IMR-90 (cell line): Measurements from ENCODE around the gene COL28A1. TPM values are rescaled to one million over a fixed set of nuclear protein-coding genes. Genes with fewer than 3 reads are reported as not detected.

ENCODE experiments used
- ATAC-seq: fragments of 200-7000 bp; cut with Tn5 transposase; 2 replicates; pipeline ENCODE4 v1.9.1; 2020; ENCODE audit warnings: low read depth, mild to moderate bottlenecking, moderate library complexity
- BruUV-seq: library from RNA; stranded (reverse); fragments of 400-500 nt; replicated peaks from 2 replicates; lab custom pipeline; 2021; lab: Mats Ljungman, UMichigan
- CTCF ChIA-PET: fragments of 300-600 bp; formaldehyde crosslinking; extraction: SDS; loops from one replicate; lab custom pipeline; 2021; ENCODE audit warnings: antibody characterized with exemption; lab: Yijun Ruan, JAX
- POLR2A ChIA-PET: fragments of 300-600 bp; sonication (Branson Sonifier 250); formaldehyde crosslinking; loops from one replicate; lab custom pipeline; 2022; ENCODE audit warnings: antibody characterized with exemption; ENCODE audit not compliant: unreplicated experiment; lab: Charles Lee
- DNase-seq: peaks from one replicate; pipeline ENCODE4 v3.0.0; 2013
- H2AFZ ChIP-seq: replicated peaks from 2 replicates; pipeline ENCODE3; 2013; ENCODE audit warnings: low read length, mild to moderate bottlenecking; ENCODE audit not compliant: poor library complexity
- H2AK5ac ChIP-seq: 2 replicates; pipeline ENCODE4 v1.6.1; 2013; ENCODE audit warnings: low read depth, low read length, inconsistent platforms
- H2AK9ac ChIP-seq: replicated peaks from 2 replicates; pipeline ENCODE3; 2013; ENCODE audit warnings: mild to moderate bottlenecking, low read depth, low read length, moderate library complexity; ENCODE audit not compliant: poor library complexity
- H2BK120ac ChIP-seq: 2 replicates; pipeline ENCODE4 v1.6.1; 2013; ENCODE audit warnings: low read depth, low read length, inconsistent platforms
- H2BK15ac ChIP-seq: 3 replicates; pipeline ENCODE4 v1.6.1; 2013; ENCODE audit warnings: low read depth, low read length, inconsistent platforms
- H2BK20ac ChIP-seq: 2 replicates; pipeline ENCODE4 v1.6.1; 2013; ENCODE audit warnings: low read depth, mild to moderate bottlenecking, inconsistent platforms, low read length, moderate library complexity
- H2BK5ac ChIP-seq: 2 replicates; pipeline ENCODE4 v1.6.1; 2013; ENCODE audit warnings: mild to moderate bottlenecking, low read depth, low read length, inconsistent platforms; ENCODE audit not compliant: poor library complexity, severe bottlenecking
- H3K14ac ChIP-seq: replicated peaks from 2 replicates; pipeline ENCODE4 v1.6.1; 2013; ENCODE audit warnings: low read depth, low read length, inconsistent platforms
- H3K18ac ChIP-seq: 2 replicates; pipeline ENCODE4 v1.6.1; 2013; ENCODE audit warnings: low read depth, low read length, control low read depth
- H3K23ac ChIP-seq: 2 replicates; pipeline ENCODE4 v1.6.1; 2013; ENCODE audit warnings: low read depth, low read length, inconsistent platforms
- H3K27ac ChIP-seq: 2 replicates; pipeline ENCODE4 v1.5.1; 2013; ENCODE audit warnings: mild to moderate bottlenecking, control low read depth, low read length; ENCODE audit not compliant: insufficient read depth
- H3K27me3 ChIP-seq: 2 replicates; pipeline ENCODE4 v1.6.1; 2013; ENCODE audit warnings: low read length; ENCODE audit not compliant: control insufficient read depth, insufficient read depth
- H3K36me3 ChIP-seq: 2 replicates; pipeline ENCODE4 v1.6.1; 2013; ENCODE audit warnings: low read length, mixed read lengths; ENCODE audit not compliant: control insufficient read depth, insufficient read depth
- H3K4ac ChIP-seq: 2 replicates; pipeline ENCODE4 v1.6.1; 2013; ENCODE audit warnings: low read depth, low read length, inconsistent platforms
- H3K4me1 ChIP-seq: 2 replicates; pipeline ENCODE4 v1.6.1; 2013; ENCODE audit warnings: low read length, mixed read lengths; ENCODE audit not compliant: control insufficient read depth, insufficient read depth
- H3K4me2 ChIP-seq: 2 replicates; pipeline ENCODE4 v1.6.1; 2013; ENCODE audit warnings: low read depth, mild to moderate bottlenecking, control low read depth, low read length, moderate library complexity
- H3K4me3 ChIP-seq: 2 replicates; pipeline ENCODE4 v1.5.1; 2013; ENCODE audit warnings: low read depth, mild to moderate bottlenecking, control low read depth, low read length, moderate library complexity; ENCODE audit not compliant: insufficient read depth
- H3K56ac ChIP-seq: 2 replicates; pipeline ENCODE4 v1.6.1; 2013; ENCODE audit warnings: low read length, inconsistent platforms; ENCODE audit not compliant: insufficient read depth; ENCODE audit errors: extremely low read depth
- H3K79me1 ChIP-seq, 2 experiments: 2 replicates each; pipeline ENCODE4 v1.6.1; 2013; ENCODE audit warnings: low read length in 2 of 2, inconsistent platforms in 1 of 2, low read depth in 1 of 2
- H3K9ac ChIP-seq: 2 replicates; pipeline ENCODE4 v1.6.1; 2013; ENCODE audit warnings: low read depth, low read length, control low read depth
- H3K9me1 ChIP-seq: 2 replicates; pipeline ENCODE4 v1.6.1; 2013; ENCODE audit warnings: low read length, inconsistent platforms; ENCODE audit not compliant: insufficient read depth
- H3K9me3 ChIP-seq: 2 replicates; pipeline ENCODE4 v1.6.1; 2013; ENCODE audit warnings: low read length; ENCODE audit not compliant: control insufficient read depth, insufficient read depth
- H4K20me1 ChIP-seq: 2 replicates; pipeline ENCODE4 v1.6.1; 2013; ENCODE audit warnings: low read length, inconsistent platforms; ENCODE audit not compliant: insufficient read depth
- H4K5ac ChIP-seq: 2 replicates; pipeline ENCODE4 v1.6.1; 2013; ENCODE audit warnings: mild to moderate bottlenecking, low read depth, low read length, control low read depth
- H4K8ac ChIP-seq, 2 experiments: 2 replicates each; pipeline ENCODE4 v1.6.1; 2013; ENCODE audit warnings: low read depth in 2 of 2, low read length in 2 of 2, control low read depth in 1 of 2, inconsistent platforms in 1 of 2
- H4K91ac ChIP-seq: 2 replicates; pipeline ENCODE4 v1.6.1; 2013; ENCODE audit warnings: low read depth, low read length, inconsistent platforms; ENCODE audit not compliant: insufficient read depth
- BHLHE40 ChIP-seq: fragments of 150-350 bp; IDR thresholded peaks from 2 replicates; pipeline ENCODE4 v1.6.1; 2016; ENCODE audit warnings: mild to moderate bottlenecking, low read depth, low read length
- CEBPB ChIP-seq: IDR thresholded peaks from 2 replicates; pipeline ENCODE4 v1.6.1; 2012; ENCODE audit warnings: low read depth, low read length, improper control_type of control experiment
- CHD1 ChIP-seq: IDR thresholded peaks from 2 replicates; pipeline ENCODE4 v1.6.1; 2012; ENCODE audit warnings: low read depth, low read length, improper control_type of control experiment
- MAFK ChIP-seq: IDR thresholded peaks from 2 replicates; pipeline ENCODE4 v1.6.1; 2012; ENCODE audit warnings: low read depth, low read length, improper control_type of control experiment
- MAZ ChIP-seq: IDR thresholded peaks from 2 replicates; pipeline ENCODE4 v1.6.1; 2012; ENCODE audit warnings: low read depth, mild to moderate bottlenecking, low read length, improper control_type of control experiment, moderate library complexity, borderline replicate concordance
- MXI1 ChIP-seq: IDR thresholded peaks from 2 replicates; pipeline ENCODE4 v1.6.1; 2012; ENCODE audit warnings: low read depth, mild to moderate bottlenecking, low read length, moderate library complexity, borderline replicate concordance
- NFE2L2 ChIP-seq: fragments of 150-350 bp; IDR thresholded peaks from 2 replicates; pipeline ENCODE4 v1.6.1; 2016; ENCODE audit warnings: low read depth, mild to moderate bottlenecking, low read length
- POLR2A ChIP-seq: IDR thresholded peaks from 2 replicates; pipeline ENCODE4 v1.6.1; 2012; ENCODE audit warnings: mild to moderate bottlenecking, low read depth, low read length
- RCOR1 ChIP-seq: IDR thresholded peaks from 2 replicates; pipeline ENCODE4 v1.6.1; 2012; ENCODE audit warnings: mild to moderate bottlenecking, low read length, improper control_type of control experiment; ENCODE audit not compliant: insufficient replicate concordance
- RFX5 ChIP-seq: IDR thresholded peaks from 2 replicates; pipeline ENCODE4 v1.8.0; 2012; ENCODE audit warnings: low read depth, mild to moderate bottlenecking, low read length, moderate library complexity
- SMC3 ChIP-seq: fragments of 150-350 bp; IDR thresholded peaks from 2 replicates; pipeline ENCODE4 v1.6.1; 2016; ENCODE audit warnings: low read depth, mild to moderate bottlenecking, antibody characterized with exemption, low read length, moderate library complexity
- WGBS, 2 experiments: methylation state at CpG; one replicate each; pipeline versions ENCODE4 v1.1.5 to v1.1.7; 2013; ENCODE audit warnings: missing lambda C conversion rate in 2 of 2; ENCODE audit not compliant: insufficient read length in 1 of 2; ENCODE audit errors: extremely low coverage in 2 of 2; 5-methylcytosine and 5-hydroxymethylcytosine counted together
- dilution Hi-C: fragments of 300-500 bp; cut with HindIII; formaldehyde crosslinking; loops from one replicate; pipeline ENCODE4 v1.14.3; 2018; ENCODE audit warnings: low sequenced_read_pairs; ENCODE audit not compliant: unreplicated experiment
- in situ Hi-C: fragments of 300-500 bp; cut with MboI; formaldehyde crosslinking; loops from 3 replicates; pipeline ENCODE4 v1.14.3; 2019; ENCODE audit warnings: low sequenced_read_pairs, inconsistent platforms, mixed read lengths
- intact Hi-C: fragments of 100-400 bp; cut with micrococcal nuclease; formaldehyde crosslinking; loops from 2 replicates; pipeline ENCODE4 v1.10.0; 2022
- polyA plus RNA-seq, 3 experiments: library from polyadenylated mRNA; depleted of rRNA; stranded (reverse); fragments of >200 nt; gene quantifications; 2 replicates each; pipeline ENCODE4 v1.2.3, GENCODE V29; 2012; ENCODE audit warnings: low replicate concordance in 1 of 3
- total RNA-seq: library from RNA; depleted of rRNA; stranded (reverse); fragments of >200 nt; gene quantifications from 2 replicates; pipeline ENCODE4 v1.2.3, GENCODE V29; 2012
- TF ChIP-seq, protein P1 (sequence below): fragments of 150-350 bp; IDR thresholded peaks from 2 replicates; pipeline ENCODE4 v1.6.1; 2017; ENCODE audit warnings: mild to moderate bottlenecking, antibody characterized with exemption, low read length, low read depth

COL28A1 gene
- total and polyA plus RNA-seq, 2 of the 4 experiments (the other 2 are of a cell fraction): under 0.01 to 0.05 TPM

- H2BK20ac ChIP-seq: no peak overlapping the region
- no peaks in the 10 kb centered on the region for H4K20me1 ChIP-seq
- H3K56ac ChIP-seq: no peak overlapping the region
- H3K4me2 ChIP-seq: no peak overlapping the region
- DNase-seq: no peak
- TF ChIP-seq BHLHE40 (no peak), NFE2L2 (no peak), RFX5 (no peak), POLR2A (no peak), MAFK (no peak), CEBPB (no peak), CHD1 (no peak), MAZ (no peak), SMC3 (no peak), RCOR1 (no peak), MXI1 (no peak)
- TF ChIP-seq, protein P1, sequence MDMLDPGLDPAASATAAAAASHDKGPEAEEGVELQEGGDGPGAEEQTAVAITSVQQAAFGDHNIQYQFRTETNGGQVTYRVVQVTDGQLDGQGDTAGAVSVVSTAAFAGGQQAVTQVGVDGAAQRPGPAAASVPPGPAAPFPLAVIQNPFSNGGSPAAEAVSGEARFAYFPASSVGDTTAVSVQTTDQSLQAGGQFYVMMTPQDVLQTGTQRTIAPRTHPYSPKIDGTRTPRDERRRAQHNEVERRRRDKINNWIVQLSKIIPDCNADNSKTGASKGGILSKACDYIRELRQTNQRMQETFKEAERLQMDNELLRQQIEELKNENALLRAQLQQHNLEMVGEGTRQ: no peak
- no peak overlapping the region for H4K5ac ChIP-seq
- no peak overlapping the region for H3K4me3 ChIP-seq
- intact Hi-C loops: loop anchor here (1.0 to 5.0 kb wide), 4 partner anchors 115 to 677 kb away; partner anchors contain the start of gene C1GALT1
- H2BK120ac ChIP-seq: no peak overlapping the region
- CTCF ChIA-PET: interaction anchor here (1.1 kb wide), 1 partner anchor 434 kb away, joined by 3 read pairs; no protein-coding TSS in a partner anchor
- no peak overlapping the region for H3K4ac ChIP-seq
- no peak overlapping the region for H4K8ac ChIP-seq
- no peaks in the 10 kb centered on the region for H3K79me1 ChIP-seq
- H3K9ac ChIP-seq: no peak overlapping the region
- no CpG with 5 or more reads among the region's 4 CpGs for WGBS, 2 experiments
- no peak overlapping the region for H3K27ac ChIP-seq
- no peak overlapping the region for H3K18ac ChIP-seq
- no peak overlapping the region for H3K14ac ChIP-seq
- H2BK5ac ChIP-seq: no peak overlapping the region
- dilution Hi-C loops: no loop called here
- no peak overlapping the region for H2BK15ac ChIP-seq
- no peaks in the 10 kb centered on the region for H3K9me1 ChIP-seq
- H4K91ac ChIP-seq: no peak overlapping the region
- H3K36me3 ChIP-seq: no peaks in the 10 kb centered on the region
- no peak for ATAC-seq
- no peaks in the 10 kb centered on the region for H3K4me1 ChIP-seq
- H3K27me3 ChIP-seq: no peaks in the 10 kb centered on the region
- POLR2A ChIA-PET: no interaction called here
- H3K9me3 ChIP-seq: no peaks in the 10 kb centered on the region
- H2AFZ ChIP-seq: no peak overlapping the region
- H3K23ac ChIP-seq: no peak overlapping the region
- no peak overlapping the region for H2AK5ac ChIP-seq
- H2AK9ac ChIP-seq: no peak overlapping the region
- in situ Hi-C loops: loop anchor here (5.0 kb wide), 2 partner anchors 112 to 437 kb away; no protein-coding TSS in a partner anchor
- BruUV-seq: no TSS peak
These were observed 4.0 kb upstream of the COL28A1 start for GRCh38 chr7:7539711-7540110.
